Choroid plexus epithelial cell (primary cell): ENCODE data around the gene PASK.

ENCODE experiments used
- DNase-seq: peaks from one replicate; pipeline ENCODE4 v3.0.0-alpha.2; 2010; ENCODE audit warnings: low read depth
- H3K4me3 ChIP-seq: 2 replicates; pipeline ENCODE4 v1.5.1; 2011; ENCODE audit warnings: low read depth, mild to moderate bottlenecking, control low read depth, low read length, moderate library complexity
- CTCF ChIP-seq: conservative IDR thresholded peaks from 2 replicates; pipeline ENCODE4 v1.5.1; 2011; ENCODE audit warnings: low read depth, mild to moderate bottlenecking, control low read depth, inconsistent platforms, low read length, moderate library complexity

PASK gene

GRCh38 chr2:241112046-241112445, 37.2 kb downstream of the PASK start:
- no peak overlapping the region for H3K4me3 ChIP-seq
- TF ChIP-seq CTCF: no peak
- no peak for DNase-seq

- TF ChIP-seq CTCF: no peak
- no peak for DNase-seq
- no peak overlapping the region for H3K4me3 ChIP-seq
Measured at GRCh38 chr2:241111440-241111805, 37.8 kb downstream of the PASK start.

- DNase-seq: no peak
- no peak overlapping the region for H3K4me3 ChIP-seq
- TF ChIP-seq CTCF: no peak
Measured at GRCh38 chr2:241110607-241111439, 38.4 kb downstream of the PASK start.

- no peak for TF ChIP-seq CTCF
- no peak for DNase-seq
- no peak overlapping the region for H3K4me3 ChIP-seq
Measured at GRCh38 chr2:241110089-241110606, 39.1 kb downstream of the PASK start.

GRCh38 chr2:241109210-241110088, 39.8 kb downstream of the PASK start:
- no peak for TF ChIP-seq CTCF
- DNase-seq: no peak
- no peak overlapping the region for H3K4me3 ChIP-seq

- TF ChIP-seq CTCF: no peak
- no peak overlapping the region for H3K4me3 ChIP-seq
- DNase-seq: no peak
Measured at GRCh38 chr2:241108271-241109209, 40.7 kb downstream of the PASK start.
